Heart left ventricle (tissue), 16 donors: Measurements from ENCODE around the gene SNTB2. TPM values are rescaled to one million over a fixed set of nuclear protein-coding genes. Genes with fewer than 3 reads are reported as not detected.

Source experiments
- ATAC-seq, 4 donors: fragments of 200-7000 bp; cut with Tn5 transposase; one replicate each; pipeline ENCODE4 v1.9.1; 2020 to 2022; ENCODE audit warnings: moderate library complexity in 4 of 4, mild to moderate bottlenecking in 3 of 4, moderate number of reproducible peaks in 1 of 4
- DNase-seq, 5 donors: peaks; one replicate each; pipeline ENCODE4 v3.0.0-alpha.2; 2020
- H3K27ac ChIP-seq, 12 donors: fragments of 200-600 bp; sonication (generic) in 4 of 12; one replicate each; pipeline versions ENCODE4 v1.5.0 to v1.8.0; 2016 to 2022; ENCODE audit warnings: mild to moderate bottlenecking in 2 of 12
- H3K27me3 ChIP-seq, 9 donors: fragments of 200-600 bp; sonication (generic) in 2 of 9; one replicate each; pipeline versions ENCODE4 v1.5.1 to v1.8.0; 2016 to 2022; ENCODE audit warnings: mild to moderate bottlenecking in 3 of 9
- H3K36me3 ChIP-seq, 9 donors: fragments of 200-600 bp; sonication (generic) in 2 of 9; one replicate each; pipeline versions ENCODE4 v1.5.0 to v1.8.0; 2018 to 2022; ENCODE audit warnings: mild to moderate bottlenecking in 2 of 9
- H3K4me1 ChIP-seq, 12 donors: fragments of 200-600 bp; sonication (generic) in 4 of 12; one replicate each; pipeline versions ENCODE4 v1.5.0 to v1.8.0; 2016 to 2022; ENCODE audit warnings: mild to moderate bottlenecking in 3 of 12
- H3K4me3 ChIP-seq, 12 donors: fragments of 200-600 bp; sonication (generic) in 4 of 12; one replicate each; pipeline versions ENCODE4 v1.5.0 to v1.8.0; 2017 to 2022; ENCODE audit warnings: mild to moderate bottlenecking in 9 of 12, moderate library complexity in 4 of 12
- H3K9me3 ChIP-seq, 12 donors: fragments of 200-600 bp; sonication (generic) in 4 of 12; one replicate each; pipeline versions ENCODE4 v1.5.0 to v1.8.0; 2016 to 2022; ENCODE audit warnings: mild to moderate bottlenecking in 1 of 12
- CTCF ChIP-seq, 12 donors: fragments of 200-600 bp; sonication (generic) in 4 of 12; IDR thresholded peaks; one replicate each; pipeline versions ENCODE4 v1.5.0 to v1.8.0; 2018 to 2022; ENCODE audit warnings: antibody characterized with exemption in 12 of 12, mild to moderate bottlenecking in 5 of 12
- POLR2A ChIP-seq, 2 donors: fragments of 450-650 bp; IDR thresholded peaks; one replicate each; pipeline ENCODE4 v1.6.1; 2017; ENCODE audit warnings: antibody characterized with exemption in 2 of 2, mild to moderate bottlenecking in 2 of 2, moderate library complexity in 2 of 2
- WGBS, 4 donors: extraction: QIAGEN DNeasy Blood & Tissue Kit in 2 of 4; methylation state at CpG; one replicate each; pipeline versions ENCODE4 v1.1.5 to v1.1.7; 2013 to 2018; 5-methylcytosine and 5-hydroxymethylcytosine counted together
- intact Hi-C, 10 donors: fragments of 100-400 bp; cut with DNase I; formaldehyde crosslinking; loops; one replicate each; pipeline versions ENCODE4 v1.11.1 to v1.14.2; 2022
- polyA plus RNA-seq, 2 donors: library from polyadenylated mRNA; stranded (reverse); fragments of 200-250 nt; gene quantifications; one replicate each; pipeline ENCODE4 v1.2.3, GENCODE V29; 2013
- total RNA-seq, 9 donors: library from RNA; depleted of rRNA in 2 of 9; stranded (reverse); fragments of >200 nt in 2 of 9; fragmentation: NEBNext Ultra II Directional in 3 of 9; extraction: Animal tissue kit (Norgen Biotek cat#: 25700) in 3 of 9; gene quantifications; one replicate each; pipeline versions ENCODE4 v1.1.0 to v1.2.4, GENCODE V29; 2016 to 2023
- donor health status: ischemic (EF 13 %, LVEDD 7.1; RV severe dilation, severe dysfunction).
- donor health status: healthy with polysubstance abuse.
- donor health status: DM: no; HTN: yes; CAD: no.
- donor health status: DM: no; HTN: no; CAD: no.
- donor health status: ischemic (EF 25% LVEDD 6.9; RV normal size, moderate dysfunction).
- donor health status: ischemic (EF 25% LVEDD 5.7; RV mildly dilated, moderate dysfunction).
- donor health status: healthy.
- donor health status: DM: yes; HTN: yes; CAD: no.
- donor health status: ischemic (EF 35%, LVEDD 5.7; RV mildly dilated, moderate dysfunction).
- donor health status: nonischemic (EF 11% LVEDD 7.7; RV severe dilation, severe dysfunction).
- donor health status: DM: yes; HTN: yes; CAD: no.
- donor health status: PGD.
- donor health status: ischemic (EF 29% LVEDD 5.4; RV normal size, mild dysfunction).
- donor health status: nonischemic (EF 23%, LVEDD 6.1; RV moderate dilation, normal function).

Gene SNTB2
- total and polyA plus RNA-seq, 11 donors = 2.2 to 28.5 (median 13.0) TPM

- peaks cover 0 to 36% (median 18%) of the 10 kb centered on the region in 12 donors for H3K4me1 ChIP-seq
- H3K27ac ChIP-seq = peak overlapping the region in 1 of 12 donors; percentile 12
- no peaks in the 10 kb centered on the region for H3K27me3 ChIP-seq
- 67 to 69% (median 67%) methylated on average over 10 of the region's 10 CpGs for WGBS, 4 donors
- ATAC-seq (no peak), DNase-seq (no peak)
- no peak for TF ChIP-seq CTCF (IDR thresholded peaks at IDR 0.05)
- TF ChIP-seq POLR2A (IDR thresholded peaks at IDR 0.05) = no peak
- H3K9me3 ChIP-seq = no peaks in the 10 kb centered on the region
- H3K4me3 ChIP-seq = no peak overlapping the region
- intact Hi-C loops = loop anchor here in 1 of 10 donors (10.0 kb wide), 1 partner anchor 72 kb away; no protein-coding TSS in a partner anchor
- H3K36me3 ChIP-seq = no peaks in the 10 kb centered on the region
Measured at GRCh38 chr16:69182730-69183416, 4.1 kb upstream of the SNTB2 start.

- intact Hi-C loops = loop anchor here in 1 of 10 donors (10.0 kb wide), 1 partner anchor 67 kb away; no protein-coding TSS in a partner anchor
- Histone ChIP-seq H3K4me1 (peaks cover 4 to 49% (median 22%) of the 10 kb centered on the region in 12 donors), H3K9me3 (no peaks in the 10 kb centered on the region)
Measured at GRCh38 chr16:69187446-69188235, 677 bp downstream of the SNTB2 start.

GRCh38 chr16:69188236-69188549 lies 1.2 kb downstream of the SNTB2 start:
- Histone ChIP-seq H3K9me3 (no peaks in the 10 kb centered on the region), H3K27ac (peak overlapping the region in 10 of 12 donors; percentile 71 to 90 (median 83)), H3K4me3 (peak overlapping the region; percentile 59 to 91 (median 78)), H3K27me3 (no peaks in the 10 kb centered on the region), H3K36me3 (no peaks in the 10 kb centered on the region), H3K4me1 (peaks cover 3 to 49% (median 22%) of the 10 kb centered on the region in 12 donors)
- 2 to 5% (median 4%) methylated on average over 5 of the region's 5 CpGs for WGBS, 4 donors
- intact Hi-C loops = loop anchor here in 1 of 10 donors (10.0 kb wide), 1 partner anchor 67 kb away; no protein-coding TSS in a partner anchor
- no peak for TF ChIP-seq POLR2A (IDR thresholded peaks at IDR 0.05)
- no peak for TF ChIP-seq CTCF (IDR thresholded peaks at IDR 0.05)
- ATAC-seq = no peak
- no peak for DNase-seq

More at GRCh38 chr16:69187446-69188235, 677 bp downstream of the SNTB2 start:
- H3K27me3 ChIP-seq = no peaks in the 10 kb centered on the region
- TF ChIP-seq CTCF (IDR thresholded peaks at IDR 0.05) = no peak
- 0 to 1% (median 0%) methylated on average over 20 to 76 of the region's 76 CpGs for WGBS, 4 donors
- DNase-seq = peak; percentile 55 to 80 (median 62)
- peak in 3 of 4 donors; percentile 31 to 51 (median 49) for ATAC-seq
- peak overlapping the region; percentile 59 to 91 (median 78) for H3K4me3 ChIP-seq
- peak overlapping the region; percentile 71 to 90 (median 84) for H3K27ac ChIP-seq
- no peaks in the 10 kb centered on the region for H3K36me3 ChIP-seq

GRCh38 chr16:69188716-69189115 lies 1.8 kb downstream of the SNTB2 start:
- Histone ChIP-seq H3K27me3 (no peaks in the 10 kb centered on the region), H3K36me3 (no peaks in the 10 kb centered on the region), H3K9me3 (no peaks in the 10 kb centered on the region), H3K27ac (peak overlapping the region in 2 of 12 donors; percentile 86 to 90), H3K4me3 (peak overlapping the region in 10 of 12 donors; percentile 59 to 91 (median 83)), H3K4me1 (peaks cover 3 to 54% (median 22%) of the 10 kb centered on the region in 12 donors)
- DNase-seq = no peak
- TF ChIP-seq CTCF (IDR thresholded peaks at IDR 0.05) (no peak), POLR2A (IDR thresholded peaks at IDR 0.05) (no peak)
- 31 to 45% (median 35%) methylated on average over 5 of the region's 5 CpGs for WGBS, 4 donors
- intact Hi-C loops = loop anchor here in 1 of 10 donors (10.0 kb wide), 1 partner anchor 66 kb away; no protein-coding TSS in a partner anchor
- ATAC-seq = no peak
